A673 (cell line): ENCODE measurements around the gene MOB2. TPM values are rescaled to one million over a fixed set of nuclear protein-coding genes. Genes with fewer than 3 reads are reported as not detected.

Source experiments
- BruUV-seq: library from RNA; stranded (reverse); fragments of 400-500 nt; replicated peaks from 2 replicates; lab custom pipeline; 2021; lab: Mats Ljungman, UMichigan
- CTCF ChIA-PET: fragments of 300-600 bp; sonication (Branson Sonifier 250); formaldehyde crosslinking; loops from one replicate; lab custom pipeline; 2022; ENCODE audit warnings: antibody characterized with exemption; lab: Charles Lee
- POLR2A ChIA-PET: fragments of 300-600 bp; sonication (Branson Sonifier 250); formaldehyde crosslinking; loops from one replicate; lab custom pipeline; 2022; ENCODE audit warnings: antibody characterized with exemption; ENCODE audit not compliant: low non-redundant PET; lab: Charles Lee
- DNase-seq: peaks from one replicate; pipeline ENCODE4 v3.0.0-alpha.2; 2015; ENCODE audit warnings: low spot score
- H3K27ac ChIP-seq: fragments of 200-600 bp; sonication (generic); 2 replicates; pipeline ENCODE4 v1.5.1; 2016; ENCODE audit warnings: mixed run types, low read depth, mild to moderate bottlenecking, mixed read lengths, antibody characterized with exemption, low read length; ENCODE audit not compliant: poor library complexity, severe bottlenecking
- H3K27me3 ChIP-seq: fragments of 200-600 bp; sonication (generic); replicated peaks from 2 replicates; pipeline ENCODE4 v1.6.1; 2017; ENCODE audit warnings: mixed run types, low read depth, mild to moderate bottlenecking, mixed read lengths, antibody characterized with exemption, low read length; ENCODE audit not compliant: insufficient read depth, poor library complexity
- H3K36me3 ChIP-seq: fragments of 200-600 bp; sonication (generic); 2 replicates; pipeline ENCODE4 v1.6.1; 2016; ENCODE audit warnings: mixed run types, mild to moderate bottlenecking, mixed read lengths, antibody characterized with exemption, low read length; ENCODE audit not compliant: insufficient read depth, poor library complexity, severe bottlenecking
- H3K4me1 ChIP-seq: fragments of 200-600 bp; sonication (generic); 2 replicates; pipeline ENCODE4 v1.6.1; 2017; ENCODE audit warnings: mixed run types, mild to moderate bottlenecking, mixed read lengths, antibody characterized with exemption, low read length; ENCODE audit not compliant: insufficient read depth, poor library complexity, severe bottlenecking
- H3K4me3 ChIP-seq: fragments of 200-600 bp; sonication (generic); 2 replicates; pipeline ENCODE4 v1.5.1; 2016; ENCODE audit warnings: low read depth, mixed run types, mild to moderate bottlenecking, mixed read lengths, low read length; ENCODE audit not compliant: poor library complexity, severe bottlenecking
- H3K9me3 ChIP-seq: fragments of 200-600 bp; sonication (generic); 2 replicates; pipeline ENCODE4 v1.6.1; 2016; ENCODE audit warnings: mixed run types, low read depth, mild to moderate bottlenecking, mixed read lengths, antibody characterized with exemption, low read length; ENCODE audit not compliant: poor library complexity, severe bottlenecking
- CTCF ChIP-seq: fragments of 300-800, 200-600 bp; sonication (generic); conservative IDR thresholded peaks from 2 replicates; pipeline ENCODE4 v1.5.1; 2017; ENCODE audit warnings: low read depth, mild to moderate bottlenecking, antibody characterized with exemption, low read length, moderate library complexity, mixed read lengths
- EZH2 ChIP-seq: fragments of 200-600 bp; sonication (generic); IDR thresholded peaks from 2 replicates; pipeline ENCODE4 v1.6.1; 2017; ENCODE audit warnings: borderline replicate concordance, low read depth, mild to moderate bottlenecking, mixed read lengths, antibody characterized with exemption, low read length; ENCODE audit not compliant: poor library complexity, severe bottlenecking
- intact Hi-C: fragments of 100-400 bp; cut with micrococcal nuclease; formaldehyde crosslinking; loops from one replicate; pipeline ENCODE4 v1.10.0; 2022; ENCODE audit not compliant: unreplicated experiment
- total RNA-seq: library from RNA; stranded (reverse); gene quantifications from 2 replicates; pipeline ENCODE4 v1.2.3, GENCODE V29; 2021

Gene MOB2
- total RNA-seq, 1 experiment from 2014 or later: 14.7 TPM

DNA sequence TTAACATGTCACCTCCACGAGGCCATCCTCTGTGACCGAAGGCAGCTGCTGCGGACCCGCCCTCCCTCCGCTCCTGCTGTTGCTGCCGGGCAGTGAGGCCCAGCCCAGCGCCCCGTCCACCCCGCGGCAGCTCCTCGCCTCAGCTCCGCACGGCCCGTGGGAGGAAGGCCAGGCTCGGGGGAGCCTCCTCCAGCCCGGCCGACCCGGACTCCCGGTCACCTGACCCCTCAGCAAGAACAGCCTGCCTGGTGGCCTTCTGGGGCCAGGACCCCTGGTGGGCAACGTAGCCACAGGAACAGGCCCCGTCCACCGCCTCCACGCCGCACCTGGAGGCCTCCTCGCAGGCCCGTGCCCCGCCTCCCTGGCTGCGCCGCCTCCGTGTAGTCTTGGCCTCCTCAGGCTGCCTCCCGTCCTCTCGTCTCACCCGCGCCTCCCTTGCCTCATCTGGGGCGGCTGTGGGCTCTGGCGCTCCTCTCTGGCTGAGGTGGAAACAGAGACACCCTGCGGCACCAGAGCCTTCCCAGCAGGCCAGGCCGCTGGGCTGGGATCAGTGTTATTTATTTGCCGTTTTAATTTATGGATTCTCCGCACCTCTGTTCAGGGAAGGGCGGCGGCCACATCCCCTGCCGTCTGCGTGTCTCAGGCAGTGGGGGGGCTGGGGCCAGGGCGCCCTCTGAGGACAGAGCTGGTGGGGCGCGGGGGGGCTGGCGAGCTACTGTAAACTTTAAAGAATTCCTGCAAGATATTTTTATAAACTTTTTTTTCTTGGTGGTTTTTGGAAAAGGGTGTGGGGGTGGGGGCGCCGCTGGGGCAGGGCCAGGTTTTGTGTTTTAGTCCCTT, 25.4 kb downstream of the MOB2 start:
- DNase-seq: no peak
- intact Hi-C loops: no loop called here
- ChIA-PET CTCF (no interaction called here), POLR2A (no interaction called here)
- no peak for TF ChIP-seq CTCF
- TF ChIP-seq EZH2: no peak
- Histone ChIP-seq H3K4me3 (no peak overlapping the region), H3K9me3 (no peaks in the 10 kb centered on the region), H3K4me1 (no peaks in the 10 kb centered on the region), H3K27ac (no peak overlapping the region), H3K36me3 (no peaks in the 10 kb centered on the region), H3K27me3 (no peaks in the 10 kb centered on the region)
- no TSS peak for BruUV-seq

DNA sequence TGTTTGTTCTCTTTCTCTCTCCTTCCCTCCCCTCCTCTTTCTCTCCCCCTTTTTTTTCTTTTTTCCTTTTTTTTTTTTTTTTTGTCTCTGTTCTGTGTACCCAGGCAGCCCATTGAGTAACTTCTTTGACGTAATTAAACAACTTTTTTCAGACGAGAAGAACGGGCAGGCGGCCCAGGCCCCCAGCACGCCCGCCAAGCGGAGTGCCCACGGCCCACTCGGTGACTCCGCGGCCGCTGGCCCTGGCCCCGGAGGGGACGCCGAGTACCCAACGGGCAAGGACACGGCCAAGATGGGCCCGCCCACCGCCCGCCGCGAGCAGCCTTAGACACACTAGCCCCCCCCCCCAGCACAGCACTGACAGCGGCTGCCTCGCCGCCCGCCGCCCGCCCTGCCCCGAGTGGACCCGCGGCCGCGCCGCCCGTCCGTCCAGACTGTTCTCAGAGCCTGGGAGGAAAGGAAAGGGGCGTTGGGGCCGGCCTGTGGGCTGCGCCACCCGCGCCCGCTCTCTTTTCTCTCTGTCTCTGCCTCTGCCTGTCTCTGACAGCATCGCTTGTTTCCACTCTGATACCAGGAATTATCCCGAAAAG, 26.1 kb downstream of the MOB2 start:
- no peak overlapping the region for H3K4me3 ChIP-seq
- H3K27me3 ChIP-seq: no peaks in the 10 kb centered on the region
- POLR2A ChIA-PET: no interaction called here
- CTCF ChIA-PET: no interaction called here
- intact Hi-C loops: no loop called here
- no peaks in the 10 kb centered on the region for H3K36me3 ChIP-seq
- TF ChIP-seq CTCF (no peak), EZH2 (no peak)
- no peak for DNase-seq
- no TSS peak for BruUV-seq
- no peaks in the 10 kb centered on the region for H3K4me1 ChIP-seq
- H3K9me3 ChIP-seq: no peaks in the 10 kb centered on the region
- no peak overlapping the region for H3K27ac ChIP-seq

DNA sequence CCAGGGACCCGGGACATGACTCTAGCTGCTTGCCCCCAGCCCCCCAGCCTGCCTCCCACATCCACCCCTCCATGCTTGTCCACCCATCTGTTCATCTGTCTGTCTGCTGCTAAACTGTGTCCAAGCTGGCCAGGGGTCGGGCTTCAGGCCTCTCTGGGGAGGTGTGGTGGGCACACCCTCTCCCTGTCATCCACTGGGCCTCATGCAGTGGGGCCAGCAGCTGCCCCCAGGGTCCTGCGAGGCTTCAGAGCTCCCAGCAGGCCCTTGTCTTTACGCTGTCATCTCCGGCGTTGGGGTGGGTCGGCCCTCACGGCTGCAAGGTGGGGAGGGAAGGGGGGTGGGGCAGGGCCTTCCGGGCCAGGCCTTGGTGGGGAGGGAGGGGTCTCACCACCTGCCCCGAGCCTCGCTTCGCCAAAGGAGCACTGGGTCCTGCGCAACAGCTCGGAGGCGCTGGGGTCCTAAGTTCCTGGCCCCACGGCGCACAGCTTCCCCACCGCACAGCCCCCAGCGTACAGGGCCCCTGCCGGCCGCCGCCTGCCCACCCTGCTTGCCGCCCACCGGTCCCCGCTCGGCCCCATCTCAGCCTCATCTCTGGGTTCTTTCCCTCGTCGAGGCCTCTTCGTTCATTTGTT, 26.7 kb downstream of the MOB2 start:
- Histone ChIP-seq H3K27me3 (no peaks in the 10 kb centered on the region), H3K36me3 (no peaks in the 10 kb centered on the region), H3K4me1 (no peaks in the 10 kb centered on the region), H3K9me3 (no peaks in the 10 kb centered on the region), H3K27ac (no peak overlapping the region), H3K4me3 (no peak overlapping the region)
- no peak for TF ChIP-seq CTCF
- no peak for TF ChIP-seq EZH2
- no TSS peak for BruUV-seq
- intact Hi-C loops: no loop called here
- CTCF ChIA-PET: no interaction called here
- POLR2A ChIA-PET: no interaction called here
- no peak for DNase-seq
